ENCODE measurements around the gene ASTN2.

DNA sequence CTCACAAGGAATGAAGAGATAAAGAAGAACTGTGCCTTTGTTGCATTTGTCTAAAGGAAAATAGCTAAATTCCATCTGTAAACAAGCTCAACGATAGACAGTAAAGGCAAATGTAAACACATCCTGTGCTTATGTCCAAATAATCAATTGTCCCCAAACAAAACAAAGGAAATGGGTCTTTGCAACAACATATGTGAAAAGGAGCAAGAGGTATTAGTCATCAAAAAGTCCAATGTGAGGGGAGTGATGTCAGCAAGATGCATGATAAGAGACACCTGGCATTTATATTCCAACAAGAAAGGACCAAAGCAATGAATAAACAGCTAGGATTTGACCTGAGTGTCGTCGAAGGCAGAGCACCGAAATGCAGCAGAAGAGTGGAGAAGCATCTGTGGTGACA, 209.1 kb downstream of the ASTN2 start:
- TF ChIP-seq, protein P1, sequence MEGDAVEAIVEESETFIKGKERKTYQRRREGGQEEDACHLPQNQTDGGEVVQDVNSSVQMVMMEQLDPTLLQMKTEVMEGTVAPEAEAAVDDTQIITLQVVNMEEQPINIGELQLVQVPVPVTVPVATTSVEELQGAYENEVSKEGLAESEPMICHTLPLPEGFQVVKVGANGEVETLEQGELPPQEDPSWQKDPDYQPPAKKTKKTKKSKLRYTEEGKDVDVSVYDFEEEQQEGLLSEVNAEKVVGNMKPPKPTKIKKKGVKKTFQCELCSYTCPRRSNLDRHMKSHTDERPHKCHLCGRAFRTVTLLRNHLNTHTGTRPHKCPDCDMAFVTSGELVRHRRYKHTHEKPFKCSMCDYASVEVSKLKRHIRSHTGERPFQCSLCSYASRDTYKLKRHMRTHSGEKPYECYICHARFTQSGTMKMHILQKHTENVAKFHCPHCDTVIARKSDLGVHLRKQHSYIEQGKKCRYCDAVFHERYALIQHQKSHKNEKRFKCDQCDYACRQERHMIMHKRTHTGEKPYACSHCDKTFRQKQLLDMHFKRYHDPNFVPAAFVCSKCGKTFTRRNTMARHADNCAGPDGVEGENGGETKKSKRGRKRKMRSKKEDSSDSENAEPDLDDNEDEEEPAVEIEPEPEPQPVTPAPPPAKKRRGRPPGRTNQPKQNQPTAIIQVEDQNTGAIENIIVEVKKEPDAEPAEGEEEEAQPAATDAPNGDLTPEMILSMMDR (IDR thresholded peaks at IDR 0.05), result no peak
- no peak for TF ChIP-seq POLR2A (IDR thresholded peaks at IDR 0.05)

Data from sigmoid colon (tissue), 3 donors.